ENCODE results near the gene TSPAN4. TPM values are rescaled to one million over a fixed set of nuclear protein-coding genes. Genes with fewer than 3 reads are reported as not detected.
A peak's percentile ranks its signal among the peaks of the same experiment; 100 is the strongest.

Gene TSPAN4
- total and polyA plus RNA-seq, 2 donors (not counting 1 experiment from before 2014, with no cell fraction given): 2.9 to 7.4 TPM

GRCh38 chr11:815675-816432, 26.8 kb upstream of the TSPAN4 start:
- Histone ChIP-seq H3K4me1 (ENCODE audit: control insufficient read depth in 2 of 2, insufficient read depth in 2 of 2, low read length in 2 of 2) (peaks cover 23 to 28% of the 10 kb centered on the region in 2 donors), H3K36me3 (replicated peaks in 1 of 2; ENCODE audit: control extremely low read depth in 1 of 2, control insufficient read depth in 1 of 2, extremely low read depth in 1 of 2, insufficient read depth in 2 of 2, low read length in 1 of 2) (peaks cover 2 to 29% of the 10 kb centered on the region in 2 experiments), H3K4me2 (replicated peaks; ENCODE audit: low read depth, low read length, poor library complexity, severe bottlenecking) (no peak overlapping the region), H3K9ac (ENCODE audit: low read length) (no peak overlapping the region), H2AFZ (ENCODE audit: insufficient read depth, low read depth, low read length, poor library complexity, severe bottlenecking) (no peak overlapping the region), H3K4me3 (ENCODE audit: control extremely low read depth in 1 of 5, extremely low read depth in 1 of 5, insufficient read depth in 1 of 5, low read depth in 2 of 5, low read length in 4 of 5) (no peak overlapping the region), H3K27me3 (replicated peaks in 1 of 4; ENCODE audit: control extremely low read depth in 1 of 4, control insufficient read depth in 3 of 4, insufficient read depth in 4 of 4, low read length in 3 of 4) (no peaks in the 10 kb centered on the region), H3K27ac (ENCODE audit: low read length in 2 of 2) (no peak overlapping the region), H3K9me3 (ENCODE audit: control extremely low read depth in 1 of 3, control insufficient read depth in 2 of 3, insufficient read depth in 1 of 3, low read length in 2 of 3) (no peaks in the 10 kb centered on the region), H4K20me1 (ENCODE audit: control insufficient read depth, insufficient read depth, low read length, poor library complexity, severe bottlenecking) (peaks cover 36% of the 10 kb centered on the region), H3K79me2 (ENCODE audit: control insufficient read depth, insufficient read depth, low read length) (peaks cover 23% of the 10 kb centered on the region)
- intact Hi-C loops (cut with micrococcal nuclease): no loop called here
- WGBS (ENCODE audit: insufficient coverage): 92% methylated on average over 10 of the region's 11 CpGs
- ChIA-PET CTCF (no interaction called here), POLR2A (interaction anchor here (0.6 to 0.9 kb wide), 3 partner anchors 13 to 288 kb away, joined by 4 read pairs; no protein-coding TSS in a partner anchor)
- no peak for TF ChIP-seq EZH2 (IDR thresholded peaks at IDR 0.05; ENCODE audit: borderline replicate concordance, insufficient read depth, low read depth, low read length, poor library complexity, severe bottlenecking)
- TF ChIP-seq, protein P1, sequence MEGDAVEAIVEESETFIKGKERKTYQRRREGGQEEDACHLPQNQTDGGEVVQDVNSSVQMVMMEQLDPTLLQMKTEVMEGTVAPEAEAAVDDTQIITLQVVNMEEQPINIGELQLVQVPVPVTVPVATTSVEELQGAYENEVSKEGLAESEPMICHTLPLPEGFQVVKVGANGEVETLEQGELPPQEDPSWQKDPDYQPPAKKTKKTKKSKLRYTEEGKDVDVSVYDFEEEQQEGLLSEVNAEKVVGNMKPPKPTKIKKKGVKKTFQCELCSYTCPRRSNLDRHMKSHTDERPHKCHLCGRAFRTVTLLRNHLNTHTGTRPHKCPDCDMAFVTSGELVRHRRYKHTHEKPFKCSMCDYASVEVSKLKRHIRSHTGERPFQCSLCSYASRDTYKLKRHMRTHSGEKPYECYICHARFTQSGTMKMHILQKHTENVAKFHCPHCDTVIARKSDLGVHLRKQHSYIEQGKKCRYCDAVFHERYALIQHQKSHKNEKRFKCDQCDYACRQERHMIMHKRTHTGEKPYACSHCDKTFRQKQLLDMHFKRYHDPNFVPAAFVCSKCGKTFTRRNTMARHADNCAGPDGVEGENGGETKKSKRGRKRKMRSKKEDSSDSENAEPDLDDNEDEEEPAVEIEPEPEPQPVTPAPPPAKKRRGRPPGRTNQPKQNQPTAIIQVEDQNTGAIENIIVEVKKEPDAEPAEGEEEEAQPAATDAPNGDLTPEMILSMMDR (IDR thresholded peaks at IDR 0.05): no peak
- ATAC-seq (ENCODE audit: low read depth): no peak
- Mint-ChIP-seq H3K4me3 (no peak overlapping the region), H3K9me3 (ENCODE audit: insufficient read depth) (no peaks in the 10 kb centered on the region), H3K27ac (peak overlapping the region; percentile 32), H3K4me1 (peaks cover 23% of the 10 kb centered on the region), H3K27me3 (no peaks in the 10 kb centered on the region)
- DNase-seq: no peak

DNA sequence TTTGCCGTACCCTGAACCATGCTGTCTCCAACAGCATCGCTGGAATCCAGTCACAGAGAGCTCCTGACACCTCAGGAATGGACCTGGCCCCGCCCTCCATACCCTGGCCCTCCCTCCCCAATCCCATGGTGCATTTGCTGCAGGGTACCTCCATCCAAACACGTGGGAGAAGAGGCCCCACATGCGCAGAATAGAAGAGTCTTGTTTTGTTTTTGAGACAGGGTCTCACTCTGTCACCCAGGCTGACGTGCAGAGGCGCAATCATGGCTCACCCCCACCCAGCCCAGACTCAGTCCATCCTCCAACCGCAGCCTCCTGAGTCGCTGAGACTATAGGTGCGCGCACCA, 26.2 kb upstream of the TSPAN4 start:
- WGBS (ENCODE audit: insufficient coverage): 86% methylated on average over 6 of the region's 11 CpGs
- TF ChIP-seq, protein P1 (IDR thresholded peaks at IDR 0.05): no peak
- no peak for TF ChIP-seq EZH2 (IDR thresholded peaks at IDR 0.05; ENCODE audit: borderline replicate concordance, insufficient read depth, low read depth, low read length, poor library complexity, severe bottlenecking)
- no peak overlapping the region for H3K9ac ChIP-seq (ENCODE audit: low read length)
- DNase-seq: no peak
- ATAC-seq (ENCODE audit: low read depth): no peak
- CTCF ChIA-PET: no interaction called here
- H2AFZ ChIP-seq (ENCODE audit: insufficient read depth, low read depth, low read length, poor library complexity, severe bottlenecking): no peak overlapping the region
- Mint-ChIP-seq H3K4me3 (peak overlapping the region; percentile 3), H3K27me3 (no peaks in the 10 kb centered on the region), H3K4me1 (peaks cover 22% of the 10 kb centered on the region), H3K27ac (peak overlapping the region; percentile 20), H3K9me3 (ENCODE audit: insufficient read depth) (no peaks in the 10 kb centered on the region)
- peaks cover 23% of the 10 kb centered on the region for H3K79me2 ChIP-seq (ENCODE audit: control insufficient read depth, insufficient read depth, low read length)
- H3K27ac ChIP-seq (ENCODE audit: low read length in 2 of 2): no peak overlapping the region
- no peak overlapping the region for H3K4me2 ChIP-seq (replicated peaks; ENCODE audit: low read depth, low read length, poor library complexity, severe bottlenecking)
- H3K4me3 ChIP-seq (ENCODE audit: control extremely low read depth in 1 of 5, extremely low read depth in 1 of 5, insufficient read depth in 1 of 5, low read depth in 2 of 5, low read length in 4 of 5): no peak overlapping the region
- peaks cover 2 to 32% of the 10 kb centered on the region in 2 experiments for H3K36me3 ChIP-seq (replicated peaks in 1 of 2; ENCODE audit: control extremely low read depth in 1 of 2, control insufficient read depth in 1 of 2, extremely low read depth in 1 of 2, insufficient read depth in 2 of 2, low read length in 1 of 2)
- POLR2A ChIA-PET: no interaction called here
- intact Hi-C loops (cut with micrococcal nuclease): no loop called here
- H3K27me3 ChIP-seq (replicated peaks in 1 of 4; ENCODE audit: control extremely low read depth in 1 of 4, control insufficient read depth in 3 of 4, insufficient read depth in 4 of 4, low read length in 3 of 4): no peaks in the 10 kb centered on the region
- peaks cover 20 to 28% of the 10 kb centered on the region in 2 donors for H3K4me1 ChIP-seq (ENCODE audit: control insufficient read depth in 2 of 2, insufficient read depth in 2 of 2, low read length in 2 of 2)
- H4K20me1 ChIP-seq (ENCODE audit: control insufficient read depth, insufficient read depth, low read length, poor library complexity, severe bottlenecking): peaks cover 36% of the 10 kb centered on the region
- no peaks in the 10 kb centered on the region for H3K9me3 ChIP-seq (ENCODE audit: control extremely low read depth in 1 of 3, control insufficient read depth in 2 of 3, insufficient read depth in 1 of 3, low read length in 2 of 3)
